Inferior parietal cortex (tissue), 1 donor: ENCODE data around the gene RAB25.

Experiments used
- DNase-seq: peaks from one replicate; pipeline ENCODE4 v3.0.0-alpha.2; 2016; ENCODE audit errors: extremely low spot score

RAB25 gene

GRCh38 chr1:156079762-156080161 lies 18.8 kb downstream of the RAB25 start:
- DNase-seq, result no peak

- no peak for DNase-seq
Observed at GRCh38 chr1:156080241-156080862, 19.4 kb downstream of the RAB25 start.

- no peak for DNase-seq
Observed at GRCh38 chr1:156080863-156081179, 19.9 kb downstream of the RAB25 start.

GRCh38 chr1:156081180-156081916 lies 20.4 kb downstream of the RAB25 start:
- DNase-seq, result no peak

- DNase-seq, result no peak
Observed at GRCh38 chr1:156081917-156082308, 21.0 kb downstream of the RAB25 start.

GRCh38 chr1:156082309-156083091 lies 21.5 kb downstream of the RAB25 start, which contains the start of gene MEX3A:
MEX3A (minus strand) TSS chr1:156082465; CDS start chr1:156081998, 467 bp downstream.
- DNase-seq, result peak; percentile 60

- DNase-seq, result no peak
Observed at GRCh38 chr1:156083800-156084790, 23.1 kb downstream of the RAB25 start.

GRCh38 chr1:156086256-156086662 lies 25.3 kb downstream of the RAB25 start:
- no peak for DNase-seq

- no peak for DNase-seq
Observed at GRCh38 chr1:156089704-156090103, 28.7 kb downstream of the RAB25 start.

- DNase-seq, result no peak
Observed at GRCh38 chr1:156090138-156090839, 29.3 kb downstream of the RAB25 start.

- DNase-seq, result peak; percentile 90
Observed at GRCh38 chr1:156090840-156091188, 29.9 kb downstream of the RAB25 start.

- no peak for DNase-seq
Observed at GRCh38 chr1:156091610-156092009, 30.6 kb downstream of the RAB25 start.

GRCh38 chr1:156095906-156096508 lies 35.0 kb downstream of the RAB25 start:
- DNase-seq, result no peak

- DNase-seq, result peak; percentile 76
Observed at GRCh38 chr1:156096640-156097391, 35.9 kb downstream of the RAB25 start.

- no peak for DNase-seq
Observed at GRCh38 chr1:156097499-156098178, 36.7 kb downstream of the RAB25 start.

- DNase-seq, result no peak
Observed at GRCh38 chr1:156098784-156099183, 37.8 kb downstream of the RAB25 start.

GRCh38 chr1:156099282-156099681 lies 38.3 kb downstream of the RAB25 start:
- DNase-seq, result no peak

GRCh38 chr1:156100205-156100995 lies 39.4 kb downstream of the RAB25 start:
- DNase-seq, result no peak
